Stimulated activated CD4-positive, alpha-beta T cell treated with anti-CD3 and anti-CD28 coated beads, Interleukin-4, amount 100 ng/mL, for 24 hours (primary cell): ENCODE measurements around the gene CBFA2T3.

ENCODE experiments used
- DNase-seq: peaks from one replicate; pipeline ENCODE4 v3.0.0-alpha.2; 2020

Gene CBFA2T3

DNA sequence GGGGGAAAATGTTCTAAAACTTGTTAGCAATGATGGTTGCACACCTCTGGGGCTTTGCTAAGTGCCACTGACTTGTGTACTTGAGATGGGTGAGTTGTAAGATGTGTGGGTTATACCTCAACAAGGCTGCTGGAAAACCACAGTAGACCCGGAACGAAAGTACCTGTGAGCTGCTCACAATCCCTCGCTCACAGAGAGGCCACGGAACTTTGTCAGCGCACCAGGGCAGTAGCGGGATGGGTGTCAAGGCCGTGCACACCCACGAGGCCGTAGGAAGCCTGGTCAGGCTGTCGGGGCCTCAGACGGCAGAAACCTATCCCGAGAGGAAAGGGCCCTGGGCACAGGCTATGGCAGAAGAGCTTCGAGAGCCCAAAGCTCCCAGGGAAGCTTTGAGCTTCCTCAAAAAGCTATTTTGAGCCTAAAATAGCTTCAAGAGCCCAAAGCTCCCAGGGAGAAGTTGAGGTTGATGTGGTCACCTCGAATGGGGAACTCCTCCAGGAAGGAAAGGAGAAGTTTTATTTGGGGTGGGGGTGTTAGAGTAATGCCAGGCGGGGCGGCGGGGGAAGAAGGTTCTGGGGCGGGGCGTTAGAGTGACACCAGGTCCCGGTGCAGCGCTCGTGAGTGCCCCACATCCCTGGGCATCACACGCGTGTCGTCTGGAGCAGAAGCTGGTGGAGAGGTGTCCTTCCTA is 19.0 kb downstream of the CBFA2T3 start:
- DNase-seq: peak; percentile 16

- no peak for DNase-seq
Measured at GRCh38 chr16:88957433-88957767, 19.6 kb downstream of the CBFA2T3 start.

DNA sequence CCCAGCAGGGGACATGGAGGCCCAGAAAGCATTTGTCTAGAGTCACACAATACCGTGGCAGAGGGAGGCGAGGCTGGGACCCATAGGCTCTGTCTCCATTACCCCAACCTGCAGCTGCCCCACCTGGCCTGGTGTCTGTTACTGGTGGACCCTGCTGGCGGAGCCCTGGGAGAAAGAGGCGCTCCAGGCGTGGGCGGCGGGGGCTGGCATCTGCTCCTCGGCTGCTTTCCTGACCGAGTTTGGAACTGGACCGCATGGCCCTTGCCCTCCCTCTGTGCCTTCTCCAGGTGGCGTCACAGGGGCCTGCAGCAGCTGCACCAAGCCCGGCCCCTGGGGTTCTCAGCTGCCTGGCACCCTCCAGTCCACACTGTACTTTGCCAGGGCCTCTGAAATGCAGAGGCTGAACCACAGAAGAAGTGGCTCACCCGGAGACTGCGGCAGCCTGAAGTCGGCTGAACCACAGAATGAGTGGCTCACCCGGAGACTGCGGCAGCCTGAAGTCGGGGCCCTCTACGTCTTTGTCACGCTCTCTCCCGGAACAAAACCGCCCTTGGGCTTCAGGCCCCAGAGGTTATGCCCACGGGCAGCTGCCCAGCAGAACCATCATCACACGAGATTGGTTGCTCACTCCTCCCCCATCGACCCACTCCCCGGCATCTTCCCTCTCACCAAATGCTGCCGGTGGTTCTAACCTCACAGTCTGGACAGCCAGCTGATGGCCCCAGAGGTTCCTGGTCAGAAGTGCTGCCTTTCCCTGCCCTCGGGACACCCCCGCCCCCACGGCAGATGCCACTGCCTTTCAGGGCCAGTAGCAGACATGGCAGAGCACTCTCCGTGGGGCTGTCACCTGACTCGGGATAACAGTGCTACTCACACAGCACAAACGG is 20.2 kb downstream of the CBFA2T3 start:
- no peak for DNase-seq

- DNase-seq: no peak
Measured at GRCh38 chr16:88955906-88956305, 21.1 kb downstream of the CBFA2T3 start.

DNA sequence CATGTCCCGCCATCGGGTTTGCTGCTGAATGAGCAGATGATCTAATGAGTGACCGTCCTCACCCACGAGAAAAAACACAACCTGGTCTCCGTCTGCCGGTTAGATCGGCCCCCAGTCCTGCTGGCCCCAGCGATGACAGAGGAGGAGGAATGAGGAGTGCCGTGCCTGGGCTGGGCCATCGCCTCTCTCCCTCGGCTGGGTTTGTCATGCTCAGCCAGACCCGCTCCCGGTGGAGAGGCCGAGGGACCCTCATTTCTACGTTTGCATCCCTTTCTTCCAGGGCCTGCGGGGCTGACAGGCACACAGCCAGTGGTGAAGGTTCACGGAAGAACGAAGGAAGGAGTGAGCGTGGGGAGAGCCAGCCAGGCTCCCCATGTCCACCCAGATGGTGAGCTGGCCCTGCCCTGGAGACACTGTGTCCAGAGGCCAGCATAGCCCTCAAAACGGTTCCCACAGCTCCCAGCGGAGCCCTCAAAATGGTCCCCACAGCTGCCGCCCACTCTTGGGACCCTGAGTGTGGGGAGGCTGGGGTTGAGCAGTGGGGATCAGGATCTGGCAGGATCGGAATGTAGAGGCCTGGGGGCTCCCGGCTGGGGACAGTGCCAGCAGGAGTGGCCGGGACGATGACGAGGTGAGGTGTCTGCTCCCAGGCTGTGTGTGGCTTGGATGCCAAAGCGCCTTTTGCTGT is 23.9 kb downstream of the CBFA2T3 start:
- DNase-seq: no peak

- no peak for DNase-seq
Measured at GRCh38 chr16:88951989-88952388, 25.0 kb downstream of the CBFA2T3 start.

GRCh38 chr16:88951501-88951900 is 25.5 kb downstream of the CBFA2T3 start:
- no peak for DNase-seq

- DNase-seq: no peak
Measured at GRCh38 chr16:88948781-88949490, 28.1 kb downstream of the CBFA2T3 start.

- no peak for DNase-seq
Measured at GRCh38 chr16:88945473-88945872, 31.5 kb downstream of the CBFA2T3 start.

DNA sequence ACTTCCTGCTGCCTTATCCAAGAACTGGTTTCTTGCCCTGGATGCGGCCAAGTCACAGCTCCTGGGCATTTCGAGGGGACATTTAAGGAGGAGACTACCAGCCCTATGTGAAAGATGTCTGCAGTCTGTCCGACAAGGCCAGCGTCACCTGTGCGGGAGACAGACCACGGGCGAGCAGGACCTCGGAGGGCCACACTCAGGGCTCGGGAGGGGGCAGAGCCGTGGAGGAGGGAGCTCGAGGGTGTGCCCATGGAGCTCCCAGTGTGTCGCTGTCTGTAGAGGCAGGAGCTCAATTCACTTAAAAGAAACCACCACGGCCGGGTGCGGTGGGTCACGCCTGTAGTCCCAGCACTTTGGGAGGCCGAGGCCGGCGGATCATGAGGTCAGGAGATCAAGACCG is 33.3 kb downstream of the CBFA2T3 start:
- no peak for DNase-seq

DNA sequence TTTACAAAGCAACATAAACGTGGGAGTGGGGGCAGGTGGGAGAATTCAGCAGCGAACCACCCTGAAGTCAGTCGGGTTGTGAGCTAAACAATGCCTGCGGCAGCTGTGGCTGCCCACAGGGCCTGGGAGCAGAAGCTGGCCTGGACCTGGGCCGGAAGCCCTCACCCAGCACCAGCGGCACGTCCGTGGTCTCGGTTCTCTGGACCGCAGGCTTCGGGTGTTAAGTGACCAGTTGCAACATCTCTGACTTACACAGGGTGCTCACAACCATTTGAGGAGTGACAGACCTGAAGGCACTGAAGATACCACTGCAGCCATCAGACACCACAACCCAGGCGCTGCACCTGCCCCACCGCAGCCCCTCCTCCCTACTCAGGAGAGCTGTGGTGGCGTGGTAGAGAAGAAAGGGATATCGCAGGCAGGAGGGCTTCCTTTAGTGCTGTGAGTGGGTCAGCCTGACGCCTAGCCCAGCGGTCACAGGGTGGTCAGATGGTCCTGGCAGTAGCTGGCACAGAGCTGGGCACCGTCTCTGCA is 33.8 kb downstream of the CBFA2T3 start:
- DNase-seq: no peak

GRCh38 chr16:88941913-88942909 is 34.8 kb downstream of the CBFA2T3 start:
- DNase-seq: peak; percentile 56

DNA sequence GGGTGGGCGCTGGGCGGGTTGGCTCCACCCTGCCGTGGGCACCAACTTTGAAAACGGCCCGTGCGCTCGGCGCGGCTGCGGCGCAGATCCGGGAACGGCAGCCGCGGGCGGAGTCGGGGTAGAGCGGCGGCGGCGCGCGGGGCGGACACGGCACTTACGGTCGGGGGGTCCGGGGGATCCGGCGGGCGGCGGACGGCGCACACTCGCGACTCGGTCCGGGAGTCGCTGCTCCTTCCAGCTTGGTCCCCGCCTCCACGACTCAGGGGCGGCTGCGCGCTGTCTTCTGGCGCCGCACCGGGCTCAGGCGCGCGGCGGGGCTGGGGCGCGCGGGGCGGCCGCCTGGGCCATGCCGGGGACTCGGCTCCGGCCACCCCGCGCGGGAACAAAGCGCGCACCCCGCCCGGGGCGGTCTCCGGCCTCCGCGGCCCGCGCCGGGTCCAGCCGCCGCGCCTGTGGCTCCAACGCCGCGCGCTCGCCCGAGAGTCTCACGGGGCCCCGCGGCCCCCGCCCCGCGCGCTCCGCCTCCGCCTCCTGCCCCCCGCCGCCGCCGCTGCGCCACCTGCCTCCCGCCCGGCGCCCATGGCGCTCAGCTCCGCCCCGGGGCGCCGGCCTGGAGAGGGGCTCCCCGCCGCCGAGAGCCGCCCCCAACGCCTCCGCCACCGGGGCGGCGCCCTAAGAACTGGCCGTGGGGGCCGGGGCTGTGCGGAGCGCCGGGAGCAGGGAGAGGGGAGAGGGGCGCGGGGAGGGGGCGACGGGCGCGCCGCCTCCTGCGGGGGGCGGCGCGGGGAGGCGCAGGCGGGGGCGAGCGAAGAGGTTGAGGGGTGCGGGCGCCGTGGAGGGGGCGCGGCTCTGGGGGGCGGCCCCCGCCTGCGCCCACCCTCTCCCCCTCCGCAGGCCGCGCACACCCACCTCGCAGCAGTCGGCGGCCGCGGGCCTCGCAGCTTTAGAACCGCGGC is 35.9 kb downstream of the CBFA2T3 start:
- no peak for DNase-seq

DNA sequence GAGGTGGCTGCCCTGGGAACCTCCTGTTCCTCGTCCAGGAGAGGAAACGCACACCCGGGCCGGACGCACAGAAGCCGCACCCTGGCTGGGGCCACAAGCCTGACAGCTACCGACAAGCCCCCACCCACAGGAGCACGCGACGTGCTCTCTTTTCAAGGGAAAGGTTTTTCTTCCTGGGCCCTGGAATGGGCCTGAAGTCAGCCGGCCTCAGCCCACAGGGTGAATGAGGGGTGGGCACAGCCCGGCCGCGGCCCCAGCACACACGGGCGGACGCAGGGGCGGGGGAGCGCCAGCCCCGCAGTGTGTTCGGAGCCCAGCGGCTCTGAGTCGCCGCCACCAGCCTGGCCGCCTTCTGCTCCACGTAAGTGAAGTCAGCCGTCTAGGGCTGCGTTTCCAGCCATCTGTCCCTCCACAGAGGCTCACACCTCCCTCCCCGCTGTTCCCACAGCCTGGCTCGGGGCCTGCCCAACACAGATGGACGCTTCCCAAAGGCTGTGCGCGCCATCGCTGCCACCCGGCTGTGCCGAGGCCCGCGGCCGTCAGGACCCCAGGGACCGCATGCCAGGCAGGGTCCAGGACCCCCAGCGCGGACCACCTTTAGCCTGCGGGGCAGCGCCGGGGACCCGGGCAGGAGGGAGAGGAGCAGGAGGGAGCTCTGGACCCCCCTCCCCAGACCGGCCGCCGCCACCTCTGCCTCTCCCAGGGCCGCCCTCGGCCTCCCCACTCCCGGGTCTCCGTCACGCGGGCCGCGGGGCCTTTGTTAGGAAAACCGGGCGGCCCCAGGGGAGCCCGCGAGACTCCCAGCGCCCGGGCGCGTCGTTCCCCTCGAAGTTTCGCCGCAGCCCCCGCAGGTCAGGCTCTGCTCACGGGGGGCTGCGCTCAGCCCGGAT is 36.8 kb downstream of the CBFA2T3 start:
- no peak for DNase-seq

DNA sequence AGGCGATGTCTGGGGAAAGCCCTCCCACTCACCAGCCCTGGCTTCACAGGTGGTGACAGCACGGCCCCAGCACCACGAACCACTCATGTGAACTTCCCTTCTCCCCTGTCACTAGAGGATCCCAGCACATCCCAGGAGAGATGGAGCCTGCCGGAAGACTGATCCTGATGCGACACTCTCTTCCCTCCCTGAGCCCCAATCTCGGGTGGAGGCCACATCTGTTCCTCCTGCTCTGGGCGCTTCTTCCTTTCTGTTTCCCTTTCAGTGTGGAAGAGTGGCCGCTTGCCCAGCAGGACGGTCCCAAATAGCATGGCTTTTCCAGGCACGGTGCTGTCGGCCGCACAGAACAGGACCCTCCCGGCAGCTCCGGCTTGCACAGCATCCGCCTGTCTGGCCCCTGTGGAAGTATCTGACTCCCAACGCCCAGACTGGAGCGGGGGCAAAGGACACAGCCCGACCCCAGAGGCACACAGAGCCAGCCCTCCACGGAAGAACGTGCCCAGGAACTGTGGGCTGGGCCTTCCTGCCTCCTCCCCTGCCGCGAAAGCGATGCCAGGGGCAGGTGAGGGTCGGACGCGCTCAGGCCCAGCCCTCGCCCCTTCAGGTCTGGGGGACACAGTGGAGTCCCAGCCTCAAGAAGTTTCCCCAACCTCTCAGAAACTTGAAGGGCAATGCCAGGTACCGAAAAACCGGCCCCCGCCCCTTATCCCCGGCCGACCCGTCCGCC is 37.6 kb downstream of the CBFA2T3 start:
- no peak for DNase-seq

DNA sequence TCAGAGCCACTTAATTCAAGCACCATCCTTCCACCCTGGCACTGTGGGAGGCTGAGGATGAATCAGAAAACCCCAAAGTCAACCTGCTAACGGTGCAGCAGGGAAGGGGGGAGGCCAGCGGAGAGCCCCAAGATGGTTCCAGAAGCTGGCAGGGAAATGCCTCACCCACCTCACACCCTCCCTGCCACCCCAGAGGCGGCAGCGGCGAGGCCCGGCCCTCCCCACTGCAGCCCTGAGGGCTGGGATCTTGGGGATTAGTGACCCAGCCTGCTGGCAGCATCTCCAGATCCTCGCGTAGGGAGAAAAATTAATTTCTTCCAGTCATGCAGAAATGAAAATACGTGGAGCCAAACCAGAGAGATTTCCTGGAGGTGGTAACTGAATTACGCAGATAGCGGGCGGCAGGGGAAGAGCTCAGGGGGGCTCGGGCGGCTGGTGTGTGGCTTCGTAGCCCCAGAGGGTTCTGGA is 38.2 kb downstream of the CBFA2T3 start:
- DNase-seq: no peak

- no peak for DNase-seq
Measured at GRCh38 chr16:88938119-88938776, 38.8 kb downstream of the CBFA2T3 start.

DNA sequence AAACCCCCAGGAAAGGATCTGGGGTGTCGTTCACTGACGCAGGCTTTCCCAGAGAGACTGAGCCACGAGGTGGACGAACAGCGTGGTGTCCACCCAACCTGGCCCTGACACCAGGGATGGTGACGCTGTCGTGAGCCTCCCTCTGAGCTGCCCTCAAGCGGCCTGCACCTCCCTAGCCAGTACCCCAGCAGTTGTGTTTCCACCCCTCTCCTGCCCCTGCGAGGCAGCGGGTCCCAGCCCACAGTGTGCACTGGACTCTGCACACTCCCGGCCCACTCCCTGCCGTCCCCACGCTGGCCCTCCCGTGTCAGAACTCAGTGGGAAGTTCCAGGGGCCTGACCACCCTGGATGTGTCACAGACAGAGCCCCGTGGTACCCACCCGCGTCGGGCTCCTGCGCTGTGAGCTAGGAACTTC is 39.8 kb downstream of the CBFA2T3 start:
- DNase-seq: no peak
